HEK293 (cell line): ENCODE measurements around the gene TARS3.

Experiments used
- CTCF ChIA-PET: fragments of 350-600 bp; formaldehyde crosslinking; extraction: SDS; loops from one replicate; lab custom pipeline; 2021; ENCODE audit warnings: antibody characterized with exemption; lab: Yijun Ruan, JAX
- POLR2A ChIA-PET: fragments of 300-600 bp; formaldehyde crosslinking; extraction: SDS; loops from one replicate; lab custom pipeline; 2020; ENCODE audit warnings: antibody characterized with exemption, inconsistent platforms; lab: Yijun Ruan, JAX
- H3K27ac ChIP-seq: fragments of 200-500 bp; sonication (Bioruptor generic); 2 replicates; pipeline ENCODE4 v1.5.1; 2014; ENCODE audit warnings: low read depth, low read length, control low read depth, inconsistent platforms; ENCODE audit errors: extremely low read depth
- H3K36me3 ChIP-seq, 2 experiments: fragments of 200-500 bp in 1 of 2; sonication (Bioruptor generic) in 1 of 2; 1 replicate in 1 of 2; 2 replicates in 1 of 2; pipeline ENCODE4 v1.5.1; 2014 to 2017; ENCODE audit warnings: inconsistent platforms in 2 of 2, low read length in 2 of 2; ENCODE audit not compliant: control insufficient read depth in 2 of 2, insufficient read depth in 1 of 2
- H3K4me1 ChIP-seq: fragments of 200-500 bp; sonication (Bioruptor generic); 2 replicates; pipeline ENCODE4 v1.5.1; 2014; ENCODE audit warnings: mild to moderate bottlenecking, low read length, inconsistent platforms; ENCODE audit not compliant: control insufficient read depth, insufficient read depth
- H3K4me3 ChIP-seq: 2 replicates; pipeline ENCODE4 v1.5.1; 2011; ENCODE audit warnings: low read depth, mild to moderate bottlenecking, control low read depth, low read length, moderate library complexity
- H3K9me3 ChIP-seq: fragments of 200-500 bp; sonication (Bioruptor generic); 2 replicates; pipeline ENCODE4 v1.5.1; 2014; ENCODE audit warnings: low read depth, low read length, inconsistent platforms; ENCODE audit not compliant: control insufficient read depth, insufficient read depth
- AEBP2 ChIP-seq: fragments of 450-650 bp; formaldehyde crosslinking; IDR thresholded peaks from 2 replicates; pipeline ENCODE4 v1.5.1; 2016; ENCODE audit warnings: missing biosample characterization, missing genetic modification characterization, borderline replicate concordance
- KLF10 ChIP-seq: fragments of 450-650 bp; IDR thresholded peaks from 2 replicates; pipeline ENCODE4 v1.5.1; 2018; ENCODE audit warnings: missing biosample characterization, mild to moderate bottlenecking, missing genetic modification characterization
- PRDM2 ChIP-seq: fragments of 450-650 bp; formaldehyde crosslinking; IDR thresholded peaks from 2 replicates; pipeline ENCODE4 v1.5.1; 2016; ENCODE audit warnings: missing biosample characterization, missing genetic modification characterization, borderline replicate concordance
- PRDM4 ChIP-seq: fragments of 450-650 bp; formaldehyde crosslinking; IDR thresholded peaks from 2 replicates; pipeline ENCODE4 v1.5.1; 2017; ENCODE audit warnings: missing biosample characterization, missing genetic modification characterization
- ZBTB49 ChIP-seq: fragments of 450-650 bp; formaldehyde crosslinking; IDR thresholded peaks from 2 replicates; pipeline ENCODE4 v1.5.1; 2016; ENCODE audit warnings: missing biosample characterization, missing genetic modification characterization, low read depth
- ZBTB6 ChIP-seq: fragments of 450-650 bp; formaldehyde crosslinking; IDR thresholded peaks from 2 replicates; pipeline ENCODE4 v1.5.1; 2017; ENCODE audit warnings: missing biosample characterization, missing genetic modification characterization
- ZNF280C ChIP-seq: fragments of 450-650 bp; formaldehyde crosslinking; IDR thresholded peaks from 2 replicates; pipeline ENCODE4 v1.5.1; 2016; ENCODE audit warnings: missing biosample characterization, missing genetic modification characterization
- ZNF354C ChIP-seq: fragments of 450-650 bp; formaldehyde crosslinking; IDR thresholded peaks from 2 replicates; pipeline ENCODE4 v1.5.1; 2016; ENCODE audit warnings: missing biosample characterization, missing genetic modification characterization, low read depth, borderline replicate concordance
- ZNF560 ChIP-seq: fragments of 450-650 bp; formaldehyde crosslinking; IDR thresholded peaks from 2 replicates; pipeline ENCODE4 v1.5.1; 2017; ENCODE audit warnings: missing biosample characterization, missing genetic modification characterization, borderline replicate concordance
- ZNF701 ChIP-seq: fragments of 450-650 bp; formaldehyde crosslinking; IDR thresholded peaks from 2 replicates; pipeline ENCODE4 v1.5.1; 2016; ENCODE audit warnings: missing biosample characterization, missing genetic modification characterization

Gene TARS3

GRCh38 chr15:101672298-101672697, 52.0 kb downstream of the TARS3 start (continued):
- TF ChIP-seq PRDM2 (tag by site-specific recombination) (no peak), AEBP2 (tag by site-specific recombination) (no peak), ZNF560 (tag by site-specific recombination) (no peak), ZNF354C (tag by site-specific recombination) (no peak), ZNF701 (tag by site-specific recombination) (no peak), ZBTB49 (no peak)

- ChIA-PET POLR2A (no interaction called here), CTCF (interaction anchor here (0.6 to 2.4 kb wide), 3 partner anchors 13 to 130 kb away, joined by 3 to 13 read pairs (median 4); no protein-coding TSS in a partner anchor)
- peaks cover 31 to 51% of the 10 kb centered on the region in 2 experiments for H3K36me3 ChIP-seq
- H3K9me3 ChIP-seq = no peaks in the 10 kb centered on the region
- H3K4me1 ChIP-seq = no peaks in the 10 kb centered on the region
- no peak overlapping the region for H3K27ac ChIP-seq
- TF ChIP-seq ZNF280C (no peak), PRDM4 (no peak), KLF10 (no peak), ZBTB6 (tag by site-specific recombination) (no peak)
- H3K4me3 ChIP-seq = no peak overlapping the region
Measured at GRCh38 chr15:101669744-101670143, 54.5 kb downstream of the TARS3 start.
